GM18861 (cell line): ENCODE measurements around the gene SUPV3L1.
A peak's percentile ranks its signal among the peaks of the same experiment; 100 is the strongest.
"Not testable (repeated sequence)": the region's sequence is repeated elsewhere in the genome, so short reads cannot be mapped to it uniquely, and the experiment has no call there.

ENCODE experiments used
- ATAC-seq: cut with Tn5 transposase; IDR thresholded peaks from one replicate; pipeline ENCODE4 v1.9.1; 2021; ENCODE audit not compliant: unreplicated experiment

SUPV3L1 gene

GRCh38 chr10:69179743-69180524, at the start of gene SUPV3L1:
Gene SUPV3L1, plus strand, starts transcription at chr10:69180234. Its CDS starts 58 bp downstream, at chr10:69180292.
- ATAC-seq = peak; percentile 76

GRCh38 chr10:69130251-69130650, 49.8 kb upstream of the SUPV3L1 start:
- ATAC-seq = no peak

- no peak for ATAC-seq
These were observed 40.1 kb upstream of the SUPV3L1 start for GRCh38 chr10:69139961-69140360.

- ATAC-seq = no peak
These were observed 38.7 kb upstream of the SUPV3L1 start for GRCh38 chr10:69141304-69141703.

GRCh38 chr10:69142074-69142473, 38.0 kb upstream of the SUPV3L1 start:
- not testable (repeated sequence) for ATAC-seq

- no peak for ATAC-seq
These were observed 37.1 kb upstream of the SUPV3L1 start for GRCh38 chr10:69142983-69143382.

GRCh38 chr10:69145329-69145728, 34.7 kb upstream of the SUPV3L1 start:
- no peak for ATAC-seq

GRCh38 chr10:69145864-69146263, 34.2 kb upstream of the SUPV3L1 start:
- ATAC-seq = no peak

- ATAC-seq = no peak
These were observed 33.3 kb upstream of the SUPV3L1 start for GRCh38 chr10:69146759-69147158.

GRCh38 chr10:69151984-69152383, 28.1 kb upstream of the SUPV3L1 start:
- ATAC-seq = no peak

- ATAC-seq = no peak
These were observed 26.8 kb upstream of the SUPV3L1 start for GRCh38 chr10:69153227-69153626.

- ATAC-seq = no peak
These were observed 19.2 kb upstream of the SUPV3L1 start for GRCh38 chr10:69160809-69161241.

- no peak for ATAC-seq
These were observed 11.5 kb upstream of the SUPV3L1 start for GRCh38 chr10:69168493-69168892.

- ATAC-seq = no peak
These were observed 7.6 kb upstream of the SUPV3L1 start for GRCh38 chr10:69172241-69172982.

GRCh38 chr10:69175326-69175725, 4.7 kb upstream of the SUPV3L1 start:
- not testable (repeated sequence) for ATAC-seq

GRCh38 chr10:69176823-69177222, 3.2 kb upstream of the SUPV3L1 start:
- no peak for ATAC-seq

- ATAC-seq = peak; percentile 28
These were observed 818 bp upstream of the SUPV3L1 start for GRCh38 chr10:69179089-69179742.

GRCh38 chr10:69180525-69181204, 631 bp downstream of the SUPV3L1 start:
- ATAC-seq = no peak

- ATAC-seq = no peak
These were observed 1.4 kb downstream of the SUPV3L1 start for GRCh38 chr10:69181433-69181832.

GRCh38 chr10:69182005-69182404, 2.0 kb downstream of the SUPV3L1 start:
- ATAC-seq = no peak

- ATAC-seq = no peak
These were observed 6.5 kb downstream of the SUPV3L1 start for GRCh38 chr10:69186524-69186923.
